Fibroblast of lung (primary cell): ENCODE measurements around the gene CA14. TPM values are rescaled to one million over a fixed set of nuclear protein-coding genes. Genes with fewer than 3 reads are reported as not detected.

Experiments
- DNase-seq, 2 donors: peaks; one replicate each; pipeline versions ENCODE4 v3.0.0 to v3.0.0-alpha.2; 2010; ENCODE audit warnings: low read depth in 2 of 2
- H2AFZ ChIP-seq: 2 replicates; pipeline ENCODE4 v1.5.1; 2012; ENCODE audit warnings: low read length, control low read depth, inconsistent platforms
- H3K27ac ChIP-seq: 2 replicates; pipeline ENCODE4 v1.5.1; 2011; ENCODE audit warnings: low read length, control low read depth; ENCODE audit not compliant: insufficient read depth
- H3K27me3 ChIP-seq: 2 replicates; pipeline ENCODE4 v1.5.1; 2011; ENCODE audit warnings: mild to moderate bottlenecking, low read length; ENCODE audit not compliant: control insufficient read depth, insufficient read depth
- H3K36me3 ChIP-seq: 2 replicates; pipeline ENCODE4 v1.5.1; 2011; ENCODE audit warnings: low read length; ENCODE audit not compliant: control insufficient read depth, insufficient read depth
- H3K4me1 ChIP-seq: 2 replicates; pipeline ENCODE4 v1.5.1; 2011; ENCODE audit warnings: low read length; ENCODE audit not compliant: control insufficient read depth, insufficient read depth; ENCODE audit errors: extremely low read depth
- H3K4me2 ChIP-seq: 2 replicates; pipeline ENCODE4 v1.5.1; 2011; ENCODE audit warnings: low read length, control low read depth; ENCODE audit not compliant: insufficient read depth; ENCODE audit errors: extremely low read depth
- H3K4me3 ChIP-seq, 4 experiments: fragments of 200-600 bp in 1 of 4; sonication (generic) in 1 of 4; replicated peaks in 1 of 4; 2 replicates each; pipeline ENCODE4 v1.5.1; 2011 to 2016; ENCODE audit warnings: low read length in 4 of 4, low read depth in 3 of 4, mild to moderate bottlenecking in 3 of 4, control low read depth in 2 of 4, inconsistent platforms in 1 of 4, mixed read lengths in 1 of 4; ENCODE audit not compliant: insufficient read depth in 1 of 4; ENCODE audit errors: control extremely low read depth in 1 of 4
- H3K79me2 ChIP-seq: 2 replicates; pipeline ENCODE4 v1.5.1; 2012; ENCODE audit warnings: mild to moderate bottlenecking, low read length, inconsistent platforms; ENCODE audit not compliant: control insufficient read depth, insufficient read depth
- H3K9ac ChIP-seq: 2 replicates; pipeline ENCODE4 v1.5.1; 2011; ENCODE audit warnings: mild to moderate bottlenecking, low read length, control low read depth; ENCODE audit not compliant: insufficient read depth
- H3K9me3 ChIP-seq: 2 replicates; pipeline ENCODE4 v1.5.1; 2012; ENCODE audit warnings: low read depth, low read length; ENCODE audit not compliant: control insufficient read depth, insufficient read depth
- H4K20me1 ChIP-seq: 2 replicates; pipeline ENCODE4 v1.5.1; 2011; ENCODE audit warnings: low read length; ENCODE audit not compliant: control insufficient read depth, insufficient read depth; ENCODE audit errors: extremely low read depth
- EZH2 ChIP-seq: IDR thresholded peaks from 2 replicates; pipeline ENCODE4 v1.5.1; 2012; ENCODE audit warnings: low read length, control low read depth, mild to moderate bottlenecking; ENCODE audit errors: missing control alignments
- polyA plus RNA-seq, 2 donors: library from polyadenylated mRNA; depleted of rRNA in 1 of 2; stranded (reverse) in 1 of 2; unstranded in 1 of 2; fragments of >200 nt; gene quantifications; 2 replicates each; pipeline ENCODE4 v1.2.1, GENCODE V29; 2011 to 2012; ENCODE audit warnings: missing spikeins in 1 of 2
- total RNA-seq: library from RNA; depleted of rRNA; stranded (reverse); fragments of >200 nt; gene quantifications from 2 replicates; pipeline ENCODE4 v1.2.1, GENCODE V29; 2014
- TF ChIP-seq, protein P1 (sequence below), 2 donors: IDR thresholded peaks in 1 of 2; conservative IDR thresholded peaks in 1 of 2; 1 replicate in 1 of 2; 2 replicates in 1 of 2; pipeline ENCODE4 v1.5.1; 2011 to 2012; ENCODE audit warnings: low read length in 2 of 2, control low read depth in 1 of 2, inconsistent platforms in 1 of 2, low read depth in 1 of 2, mild to moderate bottlenecking in 1 of 2

CA14 gene
- total and polyA plus RNA-seq, 2 donors (not counting 1 experiment from before 2014, with no cell fraction given), result 0.08 TPM; not detected in 1

DNA sequence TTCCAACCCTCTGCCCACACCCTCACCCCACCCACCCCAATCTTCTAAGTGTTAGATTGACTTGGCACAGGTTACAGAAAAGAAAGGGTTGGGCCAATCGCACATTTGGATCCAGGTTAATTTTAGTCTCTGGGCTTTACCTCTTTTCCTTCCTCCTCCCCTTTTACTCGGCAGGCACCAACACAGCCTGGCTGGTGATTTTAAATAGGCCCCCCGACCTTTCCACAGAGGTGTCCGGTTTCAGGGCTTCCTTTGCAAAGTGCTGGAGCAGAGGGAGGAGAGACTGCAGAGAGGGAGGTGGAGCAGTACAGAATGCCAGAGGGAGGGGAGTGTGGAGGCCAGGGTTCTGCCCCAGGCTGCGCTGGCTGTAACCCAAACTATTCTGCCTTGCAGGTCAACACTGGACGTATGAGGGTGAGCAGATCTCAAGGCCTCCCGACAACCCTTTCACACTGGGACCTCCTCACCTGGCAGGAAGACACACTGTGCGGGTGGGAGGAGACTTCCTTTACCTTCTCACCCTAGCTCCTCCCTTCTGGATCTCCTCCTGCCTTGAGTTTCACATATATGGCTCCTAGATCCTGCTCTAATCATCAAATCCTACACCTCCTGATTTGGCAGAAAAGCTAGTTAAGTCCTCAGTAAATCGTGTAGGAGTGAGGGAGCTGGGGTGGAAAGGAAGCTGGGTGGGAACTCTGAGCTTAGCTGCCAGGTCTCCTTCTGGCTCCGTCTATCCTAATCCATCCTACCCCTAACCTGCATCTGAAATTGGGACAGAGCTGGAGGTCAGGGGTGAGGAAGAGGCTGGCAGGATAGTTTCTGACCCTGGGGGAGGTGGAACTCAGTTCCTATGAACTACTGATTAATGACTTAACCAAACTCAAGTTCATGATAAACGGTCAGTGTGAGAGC, 2.4 kb downstream of the CA14 start:
- H3K4me1 ChIP-seq, result peaks cover 9% of the 10 kb centered on the region
- no peaks in the 10 kb centered on the region for H3K79me2 ChIP-seq
- H3K36me3 ChIP-seq, result peaks cover 1% of the 10 kb centered on the region
- TF ChIP-seq, protein P1, sequence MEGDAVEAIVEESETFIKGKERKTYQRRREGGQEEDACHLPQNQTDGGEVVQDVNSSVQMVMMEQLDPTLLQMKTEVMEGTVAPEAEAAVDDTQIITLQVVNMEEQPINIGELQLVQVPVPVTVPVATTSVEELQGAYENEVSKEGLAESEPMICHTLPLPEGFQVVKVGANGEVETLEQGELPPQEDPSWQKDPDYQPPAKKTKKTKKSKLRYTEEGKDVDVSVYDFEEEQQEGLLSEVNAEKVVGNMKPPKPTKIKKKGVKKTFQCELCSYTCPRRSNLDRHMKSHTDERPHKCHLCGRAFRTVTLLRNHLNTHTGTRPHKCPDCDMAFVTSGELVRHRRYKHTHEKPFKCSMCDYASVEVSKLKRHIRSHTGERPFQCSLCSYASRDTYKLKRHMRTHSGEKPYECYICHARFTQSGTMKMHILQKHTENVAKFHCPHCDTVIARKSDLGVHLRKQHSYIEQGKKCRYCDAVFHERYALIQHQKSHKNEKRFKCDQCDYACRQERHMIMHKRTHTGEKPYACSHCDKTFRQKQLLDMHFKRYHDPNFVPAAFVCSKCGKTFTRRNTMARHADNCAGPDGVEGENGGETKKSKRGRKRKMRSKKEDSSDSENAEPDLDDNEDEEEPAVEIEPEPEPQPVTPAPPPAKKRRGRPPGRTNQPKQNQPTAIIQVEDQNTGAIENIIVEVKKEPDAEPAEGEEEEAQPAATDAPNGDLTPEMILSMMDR (conservative IDR thresholded peaks at IDR 0.05 in 1 of 2, IDR thresholded peaks at IDR 0.05 in 1 of 2; ENCODE audit: low read depth in 1 of 2, low read length in 2 of 2), result no peak
- peak; percentile 37 for TF ChIP-seq EZH2
- no peak overlapping the region for H3K9ac ChIP-seq
- no peak overlapping the region for H3K4me2 ChIP-seq
- peak in 1 of 2 donors; percentile 22 for DNase-seq
- no peaks in the 10 kb centered on the region for H3K9me3 ChIP-seq
- no peak overlapping the region for H2AFZ ChIP-seq
- H3K27me3 ChIP-seq, result peaks cover 22% of the 10 kb centered on the region
- no peak overlapping the region for H3K27ac ChIP-seq
- no peak overlapping the region for H3K4me3 ChIP-seq
- H4K20me1 ChIP-seq, result no peaks in the 10 kb centered on the region

GRCh38 chr1:150261367-150261766, 3.8 kb downstream of the CA14 start:
- TF ChIP-seq EZH2, result no peak
- TF ChIP-seq, protein P1 (conservative IDR thresholded peaks at IDR 0.05 in 1 of 2, IDR thresholded peaks at IDR 0.05 in 1 of 2; ENCODE audit: low read depth in 1 of 2, low read length in 2 of 2), result no peak
- Histone ChIP-seq H3K27me3 (peaks cover 22% of the 10 kb centered on the region), H2AFZ (no peak overlapping the region), H3K79me2 (peaks cover 2% of the 10 kb centered on the region), H3K27ac (no peak overlapping the region), H3K9me3 (no peaks in the 10 kb centered on the region), H3K4me3 (no peak overlapping the region), H3K36me3 (peaks cover 10% of the 10 kb centered on the region), H3K9ac (no peak overlapping the region), H3K4me1 (peaks cover 3% of the 10 kb centered on the region), H3K4me2 (no peak overlapping the region), H4K20me1 (no peaks in the 10 kb centered on the region)
- no peak for DNase-seq

DNA sequence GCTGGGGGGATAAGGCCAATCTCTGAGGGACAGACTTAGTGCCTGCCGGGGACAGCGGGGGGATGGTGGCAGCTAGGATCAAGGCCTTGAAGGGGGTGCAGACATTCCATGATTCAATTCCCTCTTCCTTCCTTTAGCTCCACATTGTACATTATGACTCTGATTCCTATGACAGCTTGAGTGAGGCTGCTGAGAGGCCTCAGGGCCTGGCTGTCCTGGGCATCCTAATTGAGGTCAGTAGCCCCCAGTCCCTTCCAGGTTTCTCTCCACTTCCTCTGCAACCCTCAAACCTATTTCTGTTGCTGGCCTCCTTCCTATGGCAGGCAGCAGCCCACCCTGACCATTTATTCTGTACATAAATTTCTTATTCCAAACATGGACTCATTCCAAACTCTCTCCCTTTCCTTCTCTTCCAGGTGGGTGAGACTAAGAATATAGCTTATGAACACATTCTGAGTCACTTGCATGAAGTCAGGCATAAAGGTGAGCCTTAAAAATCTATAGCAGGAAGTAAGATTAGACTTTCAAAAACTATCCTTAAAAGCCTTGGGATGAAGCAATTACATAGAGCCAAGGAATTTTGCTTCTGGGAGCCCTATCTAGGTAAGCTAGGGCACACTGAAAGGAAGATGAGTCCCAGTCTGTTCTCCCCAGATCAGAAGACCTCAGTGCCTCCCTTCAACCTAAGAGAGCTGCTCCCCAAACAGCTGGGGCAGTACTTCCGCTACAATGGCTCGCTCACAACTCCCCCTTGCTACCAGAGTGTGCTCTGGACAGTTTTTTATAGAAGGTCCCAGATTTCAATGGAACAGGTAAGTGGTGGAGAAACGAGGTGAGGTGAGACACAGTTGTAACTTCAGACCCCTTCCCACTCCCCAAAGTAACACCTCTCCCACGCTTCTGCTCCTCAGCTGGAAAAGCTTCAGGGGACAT, 5.1 kb downstream of the CA14 start:
- no peak for TF ChIP-seq EZH2
- TF ChIP-seq, protein P1 (conservative IDR thresholded peaks at IDR 0.05 in 1 of 2, IDR thresholded peaks at IDR 0.05 in 1 of 2; ENCODE audit: low read depth in 1 of 2, low read length in 2 of 2), result no peak
- Histone ChIP-seq H3K4me2 (no peak overlapping the region), H4K20me1 (no peaks in the 10 kb centered on the region), H3K9ac (no peak overlapping the region), H3K36me3 (peaks cover 18% of the 10 kb centered on the region), H3K79me2 (peaks cover 14% of the 10 kb centered on the region), H3K27ac (no peak overlapping the region), H3K27me3 (peaks cover 17% of the 10 kb centered on the region), H3K4me3 (no peak overlapping the region), H3K4me1 (peaks cover 3% of the 10 kb centered on the region), H2AFZ (no peak overlapping the region), H3K9me3 (no peaks in the 10 kb centered on the region)
- DNase-seq, result no peak
